Measurements from ENCODE around the gene ID1.

The ID1 gene

GRCh38 chr20:31605031-31605901, at the start of gene ID1:
Gene ID1 (plus strand): TSS chr20:31605289. CDS start chr20:31605388, 99 bp downstream.
- peak; percentile 76 for DNase-seq (ENCODE audit: low read depth)

- DNase-seq (ENCODE audit: low read depth): no peak
Observed at GRCh38 chr20:31559704-31560093, 45.4 kb upstream of the ID1 start.

GRCh38 chr20:31560094-31560745, 44.9 kb upstream of the ID1 start:
- DNase-seq (ENCODE audit: low read depth): peak; percentile 49

- no peak for DNase-seq (ENCODE audit: low read depth)
Observed at GRCh38 chr20:31560746-31561598, 44.1 kb upstream of the ID1 start.

- DNase-seq (ENCODE audit: low read depth): no peak
Observed at GRCh38 chr20:31562241-31562640, 42.8 kb upstream of the ID1 start.

- no peak for DNase-seq (ENCODE audit: low read depth)
Observed at GRCh38 chr20:31564284-31564683, 40.8 kb upstream of the ID1 start.

GRCh38 chr20:31565699-31566318, 39.3 kb upstream of the ID1 start:
- DNase-seq (ENCODE audit: low read depth): no peak

- DNase-seq (ENCODE audit: low read depth): no peak
Observed at GRCh38 chr20:31566319-31566657, 38.8 kb upstream of the ID1 start.

GRCh38 chr20:31566658-31567379, 38.3 kb upstream of the ID1 start:
- DNase-seq (ENCODE audit: low read depth): no peak

- no peak for DNase-seq (ENCODE audit: low read depth)
Observed at GRCh38 chr20:31567380-31567720, 37.7 kb upstream of the ID1 start.

- DNase-seq (ENCODE audit: low read depth): no peak
Observed at GRCh38 chr20:31568041-31568731, 36.9 kb upstream of the ID1 start.

GRCh38 chr20:31568773-31569162, 36.3 kb upstream of the ID1 start:
- DNase-seq (ENCODE audit: low read depth): no peak

- peak; percentile 45 for DNase-seq (ENCODE audit: low read depth)
Observed at GRCh38 chr20:31569163-31570020, 35.7 kb upstream of the ID1 start.

GRCh38 chr20:31570021-31570463, 35.0 kb upstream of the ID1 start:
- no peak for DNase-seq (ENCODE audit: low read depth)

- no peak for DNase-seq (ENCODE audit: low read depth)
Observed at GRCh38 chr20:31570735-31571617, 34.1 kb upstream of the ID1 start.

GRCh38 chr20:31572042-31572700, 32.9 kb upstream of the ID1 start:
- DNase-seq (ENCODE audit: low read depth): no peak

- DNase-seq (ENCODE audit: low read depth): peak; percentile 72
Observed at GRCh38 chr20:31572701-31573554, 32.2 kb upstream of the ID1 start.
